Kidney epithelial cell (primary cell): Measurements from ENCODE around the gene SNX19. TPM values are rescaled to one million over a fixed set of nuclear protein-coding genes. Genes with fewer than 3 reads are reported as not detected.

Experiments used
- DNase-seq: peaks from one replicate; pipeline ENCODE4 v3.0.0-alpha.2; 2010; ENCODE audit warnings: low read depth
- H3K27me3 ChIP-seq: 2 replicates; pipeline ENCODE4 v1.6.0; 2011; ENCODE audit warnings: low read length; ENCODE audit not compliant: control insufficient read depth, insufficient read depth
- H3K36me3 ChIP-seq: 2 replicates; pipeline ENCODE4 v1.5.1; 2011; ENCODE audit warnings: low read length; ENCODE audit not compliant: control insufficient read depth, insufficient read depth
- H3K4me3 ChIP-seq: 2 replicates; pipeline ENCODE4 v1.5.1; 2011; ENCODE audit warnings: low read depth, mild to moderate bottlenecking, control low read depth, low read length
- CTCF ChIP-seq: IDR thresholded peaks from 2 replicates; pipeline ENCODE4 v1.5.1; 2011; ENCODE audit warnings: mild to moderate bottlenecking, moderate library complexity, low read length, control low read depth, inconsistent platforms; ENCODE audit not compliant: insufficient read depth, poor library complexity, severe bottlenecking
- total RNA-seq: library from RNA; depleted of rRNA; stranded (reverse); fragments of >200 nt; gene quantifications from 2 replicates; pipeline ENCODE4 v1.2.3, GENCODE V29; 2015

Gene SNX19
- total RNA-seq, 1 donor from 2014 or later: 96.1 TPM

- Histone ChIP-seq H3K36me3 (no peaks in the 10 kb centered on the region), H3K27me3 (no peaks in the 10 kb centered on the region), H3K4me3 (no peak overlapping the region)
- DNase-seq: no peak
- no peak for TF ChIP-seq CTCF
These were observed 41.9 kb downstream of the SNX19 start for GRCh38 chr11:130874396-130874795.

GRCh38 chr11:130873761-130874160, 42.5 kb downstream of the SNX19 start:
- Histone ChIP-seq H3K27me3 (no peaks in the 10 kb centered on the region), H3K36me3 (no peaks in the 10 kb centered on the region), H3K4me3 (no peak overlapping the region)
- TF ChIP-seq CTCF: no peak
- DNase-seq: no peak

DNA sequence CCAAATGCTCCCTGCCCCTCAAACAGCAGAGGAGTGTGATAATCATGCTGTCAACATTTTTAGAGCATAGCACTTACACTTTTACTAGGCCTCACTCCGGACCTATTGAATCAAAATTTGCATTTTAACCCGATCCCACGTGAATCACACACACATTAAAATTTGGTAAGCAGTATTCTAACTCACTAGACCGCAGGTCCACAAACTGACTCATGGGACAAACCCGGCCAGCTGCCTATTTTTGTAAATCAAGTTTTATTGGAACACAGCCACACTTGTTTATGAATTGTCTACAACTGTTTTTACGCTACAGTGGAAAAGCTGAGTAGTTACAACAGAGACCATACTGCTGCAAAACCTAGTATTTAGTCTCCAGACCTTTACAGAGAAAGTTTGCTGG, 43.3 kb downstream of the SNX19 start:
- no peaks in the 10 kb centered on the region for H3K27me3 ChIP-seq
- no peak for TF ChIP-seq CTCF
- H3K4me3 ChIP-seq: no peak overlapping the region
- no peak for DNase-seq
- H3K36me3 ChIP-seq: no peaks in the 10 kb centered on the region

GRCh38 chr11:130872513-130872912, 43.8 kb downstream of the SNX19 start:
- no peak for DNase-seq
- Histone ChIP-seq H3K27me3 (no peaks in the 10 kb centered on the region), H3K36me3 (no peaks in the 10 kb centered on the region), H3K4me3 (no peak overlapping the region)
- no peak for TF ChIP-seq CTCF

GRCh38 chr11:130872102-130872501, 44.2 kb downstream of the SNX19 start:
- TF ChIP-seq CTCF: no peak
- H3K36me3 ChIP-seq: no peaks in the 10 kb centered on the region

DNA sequence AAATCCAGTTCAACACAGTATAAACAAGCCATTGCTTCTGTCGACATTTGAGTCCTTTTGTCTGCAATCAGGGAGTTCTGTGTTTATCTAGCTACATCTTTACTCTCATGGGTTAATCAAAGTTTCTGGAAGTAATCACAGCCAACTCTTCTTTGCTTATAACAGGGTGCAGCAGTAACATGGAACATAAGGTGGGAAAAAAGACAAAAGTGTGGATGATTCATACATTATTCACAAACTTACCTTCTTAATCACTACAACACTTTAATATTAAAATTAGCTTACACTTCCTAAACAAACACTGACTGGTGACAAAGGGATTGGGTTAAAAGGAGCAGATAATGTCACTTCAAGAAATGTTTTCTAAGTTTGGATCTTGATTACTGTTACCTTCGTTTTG, 44.7 kb downstream of the SNX19 start:
- Histone ChIP-seq H3K36me3 (no peaks in the 10 kb centered on the region), H3K4me3 (no peak overlapping the region), H3K27me3 (no peaks in the 10 kb centered on the region)
- DNase-seq: no peak
- TF ChIP-seq CTCF: no peak

More at GRCh38 chr11:130872102-130872501, 44.2 kb downstream of the SNX19 start:
- Histone ChIP-seq H3K4me3 (no peak overlapping the region), H3K27me3 (no peaks in the 10 kb centered on the region)
- DNase-seq: no peak
